Measurements from ENCODE around the gene FUBP1. TPM values are rescaled to one million over a fixed set of nuclear protein-coding genes. Genes with fewer than 3 reads are reported as not detected.

FUBP1 gene
- total and polyA plus RNA-seq, 2 of the 13 experiments (the other 11 are each of a cell fraction or from before 2014, with no cell fraction given): 98.1 to 166 TPM

GRCh38 chr1:77991638-77992037 is 12.8 kb upstream of the FUBP1 start:
- no peaks in the 10 kb centered on the region for H3K36me3 ChIP-seq (replicated peaks in 1 of 2; ENCODE audit: control insufficient read depth in 1 of 2, insufficient read depth in 2 of 2, low read length in 2 of 2)
- H2AFZ ChIP-seq (ENCODE audit: low read length): no peak overlapping the region
- no TSS peak for BruUV-seq (replicated peaks)
- ATAC-seq: 0 out of 3 replicates have a peak, but pooled peaks have one; percentile 32
- intact Hi-C loops (cut with micrococcal nuclease; ENCODE audit: unreplicated experiment): loop anchor here (2.0 kb wide), 1 partner anchor 13 kb away; the partner anchor contains the start of gene DNAJB4
- H3K27me3 ChIP-seq (ENCODE audit: control insufficient read depth in 1 of 2, insufficient read depth in 2 of 2, low read length in 2 of 2): no peaks in the 10 kb centered on the region
- H3K4me3 ChIP-seq (replicated peaks in 1 of 3; ENCODE audit: insufficient read depth in 1 of 3, low read depth in 2 of 3, low read length in 3 of 3): no peak overlapping the region
- CTCF ChIA-PET (ENCODE audit: low intra/inter-chr PET ratio, low total read pairs): no interaction called here
- DNase-seq (ENCODE audit: low spot score): peak; percentile 20
- no peak for TF ChIP-seq ZNF414 (CRISPR knock-in tag; IDR thresholded peaks at IDR 0.05)
- peak; percentile 55 for TF ChIP-seq FOSL2 (CRISPR knock-in tag; IDR thresholded peaks at IDR 0.05)
- no peak for TF ChIP-seq FOXJ3 (CRISPR knock-in tag; IDR thresholded peaks at IDR 0.05; ENCODE audit: borderline replicate concordance)
- no peak for TF ChIP-seq CHCHD3 (CRISPR knock-in tag; IDR thresholded peaks at IDR 0.05)
- no peak for TF ChIP-seq HHEX (CRISPR knock-in tag; IDR thresholded peaks at IDR 0.05)
- POLR2A ChIA-PET: interaction anchor here (1.1 to 2.5 kb wide), 3 partner anchors 11 to 13 kb away, joined by 3 to 14 read pairs (median 10); partner anchors contain the start of genes DNAJB4 and FUBP1
- no peaks in the 10 kb centered on the region for H3K79me2 ChIP-seq (ENCODE audit: insufficient read depth, low read length)
- no peak for FAIRE-seq
- no peak overlapping the region for H3K4me2 ChIP-seq (ENCODE audit: low read depth, low read length)
- no peaks in the 10 kb centered on the region for H3K9me3 ChIP-seq (ENCODE audit: low read length)
- in situ Hi-C loops (cut with HindIII; ENCODE audit: extremely low pct_ligation_motif_present, low pct_unique_long_range_greater_than_20kb): no loop called here
- H3K27ac ChIP-seq (ENCODE audit: extremely low read length, insufficient read depth, low read length): peak overlapping the region; percentile 17
- H3K9ac ChIP-seq (ENCODE audit: insufficient read depth, low read depth, low read length): no peak overlapping the region
- H3K4me1 ChIP-seq (ENCODE audit: insufficient read depth, low read length): peaks cover 38% of the 10 kb centered on the region
- H4K20me1 ChIP-seq (ENCODE audit: insufficient read depth, low read length): no peaks in the 10 kb centered on the region; the same call in 1 of the 2 replicates

- Histone ChIP-seq H4K20me1 (ENCODE audit: insufficient read depth, low read length) (no peaks in the 10 kb centered on the region; the same call in 1 of the 2 replicates), H3K79me2 (ENCODE audit: insufficient read depth, low read length) (no peaks in the 10 kb centered on the region), H3K9ac (ENCODE audit: insufficient read depth, low read depth, low read length) (no peak overlapping the region), H3K36me3 (replicated peaks in 1 of 2; ENCODE audit: control insufficient read depth in 1 of 2, insufficient read depth in 2 of 2, low read length in 2 of 2) (no peaks in the 10 kb centered on the region), H3K4me1 (ENCODE audit: insufficient read depth, low read length) (peaks cover 38% of the 10 kb centered on the region), H3K27me3 (ENCODE audit: control insufficient read depth in 1 of 2, insufficient read depth in 2 of 2, low read length in 2 of 2) (no peaks in the 10 kb centered on the region), H3K27ac (ENCODE audit: extremely low read length, insufficient read depth, low read length) (peak overlapping the region; percentile 17), H2AFZ (ENCODE audit: low read length) (no peak overlapping the region), H3K9me3 (ENCODE audit: low read length) (no peaks in the 10 kb centered on the region), H3K4me2 (ENCODE audit: low read depth, low read length) (no peak overlapping the region), H3K4me3 (replicated peaks in 1 of 3; ENCODE audit: insufficient read depth in 1 of 3, low read depth in 2 of 3, low read length in 3 of 3) (no peak overlapping the region)
- ATAC-seq (peak; percentile 51; the same call in 2 of the 3 replicates), FAIRE-seq (no peak), DNase-seq (ENCODE audit: low spot score) (no peak)
- WGBS (ENCODE audit: low lambda C conversion rate): 74% methylated on average over 3 of the region's 3 CpGs
- BruUV-seq (replicated peaks): no TSS peak
- in situ Hi-C loops (cut with HindIII; ENCODE audit: extremely low pct_ligation_motif_present, low pct_unique_long_range_greater_than_20kb): no loop called here
- intact Hi-C loops (cut with micrococcal nuclease; ENCODE audit: unreplicated experiment): loop anchor here (2.0 kb wide), 1 partner anchor 14 kb away; the partner anchor contains the start of gene DNAJB4
- CTCF ChIA-PET (ENCODE audit: low intra/inter-chr PET ratio, low total read pairs): no interaction called here
- POLR2A ChIA-PET: interaction anchor here (1.1 to 2.5 kb wide), 4 partner anchors 9 to 13 kb away, joined by 3 to 14 read pairs (median 7); partner anchors contain the start of genes DNAJB4 and FUBP1
- TF ChIP-seq CREB1 (IDR thresholded peaks at IDR 0.05) (no peak), CREB1 (CRISPR knock-in tag; IDR thresholded peaks at IDR 0.05) (0 out of 2 replicates have a peak, but pooled peaks have one; percentile 17), ZBTB38 (CRISPR knock-in tag; IDR thresholded peaks at IDR 0.05) (no peak), HOMEZ (CRISPR knock-in tag; IDR thresholded peaks at IDR 0.05; ENCODE audit: low read depth) (peak; percentile 40; the same call in 1 of the 2 replicates), SAP130 (CRISPR knock-in tag; IDR thresholded peaks at IDR 0.05; ENCODE audit: low read depth) (0 out of 2 replicates have a peak, but pooled peaks have one; percentile 12)
Measured at GRCh38 chr1:77990629-77991204, 11.8 kb upstream of the FUBP1 start.
